Activated CD8-positive, alpha-beta memory T cell treated with anti-CD3 and anti-CD28 coated beads, Interleukin-2, amount 10 ng/mL, durations not matched to agents 7 days and 5 days (primary cell): Measurements from ENCODE around the gene ARHGAP15. TPM values are rescaled to one million over a fixed set of nuclear protein-coding genes. Genes with fewer than 3 reads are reported as not detected.

ENCODE experiments used
- ATAC-seq: fragments of 150-1000 bp; cut with Tn5 transposase; one replicate; pipeline ENCODE4 v1.10.0; 2021; ENCODE audit warnings: moderate library complexity
- CTCF ChIA-PET: fragments of 350-600 bp; sonication (Branson Sonifier 250); formaldehyde crosslinking; loops from one replicate; lab custom pipeline; 2021; ENCODE audit warnings: antibody characterized with exemption; lab: Charles Lee
- DNase-seq: peaks from one replicate; pipeline ENCODE4 v3.0.0-alpha.2; 2020
- H3K27ac Mint-ChIP-seq: one replicate; pipeline ENCODE4 v1.8.0; 2021; ENCODE audit warnings: mild to moderate bottlenecking, mixed read lengths
- H3K27me3 Mint-ChIP-seq: one replicate; pipeline ENCODE4 v1.8.0; 2021; ENCODE audit warnings: mixed read lengths
- H3K36me3 Mint-ChIP-seq: one replicate; pipeline ENCODE4 v1.8.0; 2021; ENCODE audit warnings: mild to moderate bottlenecking, mixed read lengths
- H3K4me1 Mint-ChIP-seq: one replicate; pipeline ENCODE4 v1.8.0; 2021; ENCODE audit warnings: mixed read lengths
- H3K4me3 Mint-ChIP-seq: one replicate; pipeline ENCODE4 v1.8.0; 2021; ENCODE audit warnings: mild to moderate bottlenecking, moderate library complexity, mixed read lengths
- H3K9me3 Mint-ChIP-seq: one replicate; pipeline ENCODE4 v1.8.0; 2022; ENCODE audit warnings: low read depth, mixed read lengths
- total RNA-seq, 2 experiments: library from RNA; stranded (reverse); gene quantifications; one replicate each; pipeline ENCODE4 v1.2.3, GENCODE V29; 2021

Gene ARHGAP15
- total RNA-seq, 2 experiments from 2014 or later: 101 to 152 TPM

DNA sequence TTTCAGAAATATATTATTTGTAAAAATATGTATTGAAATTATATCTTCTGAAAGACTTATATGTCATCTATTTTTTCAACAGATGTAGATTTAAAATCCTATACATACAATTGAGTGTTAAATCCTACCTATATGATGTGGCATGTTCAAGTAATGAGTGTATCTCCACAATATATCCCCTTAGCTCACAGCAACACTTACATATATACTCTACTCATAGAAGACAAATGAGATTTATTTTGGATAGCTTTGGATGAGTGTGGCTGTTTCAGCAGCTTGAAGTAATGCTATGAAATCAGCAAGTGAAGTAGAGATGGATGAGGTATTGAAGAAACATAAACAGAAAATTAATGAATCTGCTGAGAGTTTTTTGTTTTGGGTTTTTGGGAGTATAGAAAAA lies 263.1 kb downstream of the ARHGAP15 start:
- DNase-seq: no peak
- H3K4me3 Mint-ChIP-seq: no peak overlapping the region
- peaks cover 23% of the 10 kb centered on the region for H3K36me3 Mint-ChIP-seq
- peaks cover 11% of the 10 kb centered on the region for H3K4me1 Mint-ChIP-seq
- no peaks in the 10 kb centered on the region for H3K27me3 Mint-ChIP-seq
- ATAC-seq: no peak
- CTCF ChIA-PET: no interaction called here
- H3K27ac Mint-ChIP-seq: no peak overlapping the region
- H3K9me3 Mint-ChIP-seq: no peaks in the 10 kb centered on the region

GRCh38 chr2:143394062-143394461 lies 264.8 kb downstream of the ARHGAP15 start:
- no peaks in the 10 kb centered on the region for H3K9me3 Mint-ChIP-seq
- H3K36me3 Mint-ChIP-seq: peaks cover 23% of the 10 kb centered on the region
- H3K27me3 Mint-ChIP-seq: no peaks in the 10 kb centered on the region
- H3K27ac Mint-ChIP-seq: no peak overlapping the region
- H3K4me1 Mint-ChIP-seq: peaks cover 19% of the 10 kb centered on the region
- no peak overlapping the region for H3K4me3 Mint-ChIP-seq
- ATAC-seq (no peak), DNase-seq (no peak)
- CTCF ChIA-PET: interaction anchor here (0.7 to 1.4 kb wide), 2 partner anchors 9 to 1206 kb away, joined by 3 read pairs; no protein-coding TSS in a partner anchor

DNA sequence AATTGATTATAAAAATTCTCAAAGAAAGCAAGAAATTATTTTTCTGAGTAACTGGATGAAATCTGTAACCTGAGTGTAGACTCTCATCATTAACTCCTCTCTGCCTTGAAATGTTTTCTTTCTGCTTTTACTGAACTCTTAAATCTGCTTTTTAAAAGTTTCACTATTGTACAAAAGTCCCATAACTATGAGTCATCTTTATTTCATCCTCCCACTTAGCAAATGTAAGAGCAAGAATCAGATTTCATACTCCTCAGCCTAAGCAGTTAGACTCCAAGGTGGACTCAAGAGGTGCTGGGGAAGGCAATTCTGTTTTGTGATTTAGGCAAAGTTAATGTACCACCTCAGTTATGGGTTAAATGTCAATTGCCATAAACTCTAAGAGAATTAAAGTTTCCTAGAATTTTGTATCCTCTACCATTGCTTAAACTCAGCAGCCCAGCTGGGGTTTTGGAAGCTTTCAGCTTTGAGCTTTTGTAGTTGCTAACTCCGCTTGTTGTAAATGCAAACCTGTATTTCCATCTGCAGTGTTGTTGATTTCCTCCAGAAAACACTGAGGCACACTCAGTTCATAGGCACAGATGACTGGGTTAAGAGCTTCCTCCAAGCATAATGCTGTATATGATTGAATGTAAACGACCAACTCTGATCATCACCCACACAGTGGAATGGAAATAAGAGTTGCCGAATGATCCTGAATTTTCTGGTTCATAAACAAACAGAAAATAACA lies 268.8 kb downstream of the ARHGAP15 start:
- Mint-ChIP-seq H3K36me3 (peaks cover 18% of the 10 kb centered on the region), H3K27me3 (no peaks in the 10 kb centered on the region), H3K27ac (no peak overlapping the region), H3K4me1 (peaks cover 19% of the 10 kb centered on the region), H3K4me3 (no peak overlapping the region), H3K9me3 (no peaks in the 10 kb centered on the region)
- ATAC-seq (no peak), DNase-seq (no peak)
- CTCF ChIA-PET: no interaction called here

GRCh38 chr2:143398781-143399180 lies 269.6 kb downstream of the ARHGAP15 start:
- no peak overlapping the region for H3K4me3 Mint-ChIP-seq
- peaks cover 19% of the 10 kb centered on the region for H3K4me1 Mint-ChIP-seq
- H3K9me3 Mint-ChIP-seq: no peaks in the 10 kb centered on the region
- no peak for DNase-seq
- CTCF ChIA-PET: no interaction called here
- H3K27ac Mint-ChIP-seq: no peak overlapping the region
- no peaks in the 10 kb centered on the region for H3K27me3 Mint-ChIP-seq
- H3K36me3 Mint-ChIP-seq: peaks cover 20% of the 10 kb centered on the region
- no peak for ATAC-seq

DNA sequence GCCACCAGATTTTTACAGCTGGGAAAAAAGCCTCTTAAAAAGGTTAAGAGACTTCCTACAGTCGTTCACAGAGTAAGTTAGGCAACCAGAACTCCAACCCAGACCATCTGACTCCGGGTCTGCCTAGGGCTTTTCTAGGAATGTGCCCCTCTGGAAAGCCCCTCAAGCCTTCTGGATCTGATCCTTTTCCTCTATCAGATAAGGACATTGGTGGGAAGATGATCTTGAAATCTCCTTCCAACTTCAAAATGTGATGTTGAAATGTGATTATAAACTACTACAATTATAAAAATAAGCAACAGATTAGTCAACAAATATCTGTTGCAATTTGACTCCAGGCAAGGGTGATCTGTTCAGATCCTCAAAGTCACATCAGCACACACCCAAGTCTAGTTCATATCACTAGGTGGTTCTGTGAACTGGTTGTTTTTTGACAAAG lies 270.4 kb downstream of the ARHGAP15 start:
- Mint-ChIP-seq H3K4me3 (no peak overlapping the region), H3K27me3 (no peaks in the 10 kb centered on the region), H3K9me3 (no peaks in the 10 kb centered on the region), H3K27ac (no peak overlapping the region), H3K4me1 (peaks cover 19% of the 10 kb centered on the region), H3K36me3 (peaks cover 19% of the 10 kb centered on the region)
- CTCF ChIA-PET: no interaction called here
- ATAC-seq (no peak), DNase-seq (no peak)

- no peak for DNase-seq
- H3K4me3 Mint-ChIP-seq: no peak overlapping the region
- H3K27me3 Mint-ChIP-seq: no peaks in the 10 kb centered on the region
- peaks cover 10% of the 10 kb centered on the region for H3K4me1 Mint-ChIP-seq
- no peak for ATAC-seq
- CTCF ChIA-PET: no interaction called here
- peaks cover 17% of the 10 kb centered on the region for H3K36me3 Mint-ChIP-seq
- no peaks in the 10 kb centered on the region for H3K9me3 Mint-ChIP-seq
- H3K27ac Mint-ChIP-seq: no peak overlapping the region
These were observed 272.6 kb downstream of the ARHGAP15 start for GRCh38 chr2:143401861-143402260.

GRCh38 chr2:143402451-143402850 lies 273.2 kb downstream of the ARHGAP15 start:
- peaks cover 8% of the 10 kb centered on the region for H3K4me1 Mint-ChIP-seq
- DNase-seq: no peak
- no peaks in the 10 kb centered on the region for H3K27me3 Mint-ChIP-seq
- no peak overlapping the region for H3K4me3 Mint-ChIP-seq
- H3K27ac Mint-ChIP-seq: no peak overlapping the region
- ATAC-seq: no peak
- H3K9me3 Mint-ChIP-seq: no peaks in the 10 kb centered on the region
- H3K36me3 Mint-ChIP-seq: peaks cover 18% of the 10 kb centered on the region
- CTCF ChIA-PET: no interaction called here

- H3K9me3 Mint-ChIP-seq: peaks cover 5% of the 10 kb centered on the region
- H3K27me3 Mint-ChIP-seq: no peaks in the 10 kb centered on the region
- H3K36me3 Mint-ChIP-seq: peaks cover 26% of the 10 kb centered on the region
- DNase-seq: no peak
- H3K4me3 Mint-ChIP-seq: no peak overlapping the region
- peaks cover 3% of the 10 kb centered on the region for H3K4me1 Mint-ChIP-seq
- CTCF ChIA-PET: no interaction called here
- no peak overlapping the region for H3K27ac Mint-ChIP-seq
- ATAC-seq: no peak
These were observed 281.1 kb downstream of the ARHGAP15 start for GRCh38 chr2:143410082-143410897.

DNA sequence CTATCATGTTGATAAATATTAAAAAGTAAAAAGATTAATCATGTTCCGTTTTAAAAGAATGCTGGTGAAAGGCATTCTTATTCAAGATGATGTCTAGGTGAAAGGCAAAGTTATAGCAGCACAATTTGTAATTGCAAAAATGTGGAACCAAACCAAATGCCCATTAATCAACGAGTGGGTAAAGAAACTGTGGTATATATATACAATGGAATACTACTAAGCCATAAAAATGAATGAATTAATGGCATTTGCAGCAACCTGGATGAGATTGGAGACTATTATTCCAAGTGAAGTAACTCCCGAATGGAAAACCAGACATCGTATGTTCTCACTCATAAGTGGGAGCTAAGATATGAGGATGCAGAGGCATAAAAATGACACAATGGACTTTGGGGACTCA lies 286.4 kb downstream of the ARHGAP15 start:
- peaks cover 28% of the 10 kb centered on the region for H3K4me1 Mint-ChIP-seq
- ATAC-seq (no peak), DNase-seq (no peak)
- H3K4me3 Mint-ChIP-seq: no peak overlapping the region
- H3K27ac Mint-ChIP-seq: no peak overlapping the region
- CTCF ChIA-PET: no interaction called here
- H3K27me3 Mint-ChIP-seq: no peaks in the 10 kb centered on the region
- peaks cover 27% of the 10 kb centered on the region for H3K36me3 Mint-ChIP-seq
- H3K9me3 Mint-ChIP-seq: peaks cover 3% of the 10 kb centered on the region

DNA sequence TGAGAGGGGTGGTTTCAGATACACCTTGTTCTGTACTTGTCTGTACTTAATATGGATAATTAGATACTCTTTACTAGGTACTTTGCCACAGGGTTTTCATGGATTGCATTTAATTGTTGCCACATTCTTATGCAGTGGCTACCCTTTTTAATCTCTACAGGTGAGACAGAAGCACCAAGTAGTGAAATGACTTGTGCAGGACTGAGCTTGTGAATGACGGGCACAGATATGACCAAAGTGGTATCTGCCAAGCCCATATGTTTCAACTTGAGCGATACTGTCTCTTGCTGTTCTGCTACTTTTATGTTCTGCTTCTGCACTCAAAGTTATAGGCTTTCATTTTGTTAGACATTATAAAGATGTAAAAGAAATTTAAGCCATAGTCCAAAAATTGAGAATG lies 288.2 kb downstream of the ARHGAP15 start:
- peaks cover 23% of the 10 kb centered on the region for H3K36me3 Mint-ChIP-seq
- no peak for DNase-seq
- H3K9me3 Mint-ChIP-seq: peaks cover 3% of the 10 kb centered on the region
- no peak overlapping the region for H3K27ac Mint-ChIP-seq
- CTCF ChIA-PET: no interaction called here
- H3K4me3 Mint-ChIP-seq: no peak overlapping the region
- ATAC-seq: no peak
- no peaks in the 10 kb centered on the region for H3K27me3 Mint-ChIP-seq
- H3K4me1 Mint-ChIP-seq: peaks cover 40% of the 10 kb centered on the region

DNA sequence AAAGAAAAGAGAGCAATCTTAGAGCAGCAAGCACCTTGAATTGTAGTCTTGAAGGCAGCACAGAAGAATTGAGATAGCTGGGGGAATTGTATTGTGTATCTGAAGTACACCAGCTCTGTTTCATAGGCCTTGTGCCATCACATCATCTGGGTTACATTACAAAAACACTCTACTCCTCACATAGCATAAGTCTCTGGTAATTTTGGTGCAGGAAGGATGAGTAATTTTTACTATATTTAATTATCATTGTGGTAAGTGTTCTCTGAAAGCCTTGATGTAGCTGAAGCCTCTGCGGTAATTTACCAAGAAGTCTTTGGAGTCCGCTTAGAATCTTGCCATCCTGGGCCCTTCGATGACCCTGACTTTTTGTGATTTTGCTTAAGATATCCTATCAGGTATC lies 291.1 kb downstream of the ARHGAP15 start:
- peak; percentile 53 for ATAC-seq
- peak overlapping the region; percentile 4 for H3K27ac Mint-ChIP-seq
- H3K9me3 Mint-ChIP-seq: no peaks in the 10 kb centered on the region
- no peak for DNase-seq
- no peaks in the 10 kb centered on the region for H3K27me3 Mint-ChIP-seq
- H3K4me1 Mint-ChIP-seq: peaks cover 45% of the 10 kb centered on the region
- H3K36me3 Mint-ChIP-seq: peaks cover 22% of the 10 kb centered on the region
- no peak overlapping the region for H3K4me3 Mint-ChIP-seq
- CTCF ChIA-PET: no interaction called here

GRCh38 chr2:143422681-143423080 lies 293.5 kb downstream of the ARHGAP15 start:
- DNase-seq: peak; percentile 42
- Mint-ChIP-seq H3K9me3 (no peaks in the 10 kb centered on the region), H3K4me3 (no peak overlapping the region), H3K27ac (no peak overlapping the region), H3K36me3 (peaks cover 20% of the 10 kb centered on the region), H3K27me3 (no peaks in the 10 kb centered on the region), H3K4me1 (peaks cover 32% of the 10 kb centered on the region)
- peak; percentile 70 for ATAC-seq
- CTCF ChIA-PET: no interaction called here

DNA sequence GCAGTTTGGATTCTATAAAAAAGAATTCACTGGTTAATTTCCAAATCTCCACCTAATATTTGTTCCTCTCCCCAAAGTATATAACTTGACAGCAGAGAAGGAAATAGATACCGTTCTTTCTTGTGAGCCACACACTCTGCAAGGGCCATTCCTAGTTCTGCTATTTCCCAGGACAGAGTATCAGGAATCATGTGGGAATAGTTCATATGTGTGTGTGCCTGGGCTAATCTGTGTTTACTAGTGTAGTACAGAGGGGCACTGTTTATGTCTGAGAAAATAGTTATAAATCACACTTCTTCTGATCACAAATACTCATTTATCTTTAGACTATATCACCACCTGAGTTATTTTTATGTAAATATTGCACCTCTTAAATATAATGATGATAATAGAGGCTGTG lies 296.7 kb downstream of the ARHGAP15 start:
- no peak for ATAC-seq
- peaks cover 26% of the 10 kb centered on the region for H3K4me1 Mint-ChIP-seq
- no peaks in the 10 kb centered on the region for H3K27me3 Mint-ChIP-seq

GRCh38 chr2:143426296-143426695 lies 297.1 kb downstream of the ARHGAP15 start:
- no peak for DNase-seq
- H3K27ac Mint-ChIP-seq: no peak overlapping the region
- H3K9me3 Mint-ChIP-seq: no peaks in the 10 kb centered on the region
- peaks cover 24% of the 10 kb centered on the region for H3K36me3 Mint-ChIP-seq
- no peak overlapping the region for H3K4me3 Mint-ChIP-seq
- ATAC-seq: no peak
- no peaks in the 10 kb centered on the region for H3K27me3 Mint-ChIP-seq
- H3K4me1 Mint-ChIP-seq: peaks cover 22% of the 10 kb centered on the region
- CTCF ChIA-PET: no interaction called here

More for the DNA sequence above, 296.7 kb downstream of the ARHGAP15 start:
- CTCF ChIA-PET: no interaction called here
- Mint-ChIP-seq H3K4me3 (no peak overlapping the region), H3K27ac (no peak overlapping the region), H3K36me3 (peaks cover 24% of the 10 kb centered on the region), H3K9me3 (no peaks in the 10 kb centered on the region)
- no peak for DNase-seq
